Measurements from ENCODE around the gene FOXF2. TPM values are rescaled to one million over a fixed set of nuclear protein-coding genes. Genes with fewer than 3 reads are reported as not detected.

FOXF2 gene
- total and polyA plus RNA-seq, 2 of the 4 experiments (the other 2 are of a cell fraction) = 2.5 to 16.3 TPM

DNA sequence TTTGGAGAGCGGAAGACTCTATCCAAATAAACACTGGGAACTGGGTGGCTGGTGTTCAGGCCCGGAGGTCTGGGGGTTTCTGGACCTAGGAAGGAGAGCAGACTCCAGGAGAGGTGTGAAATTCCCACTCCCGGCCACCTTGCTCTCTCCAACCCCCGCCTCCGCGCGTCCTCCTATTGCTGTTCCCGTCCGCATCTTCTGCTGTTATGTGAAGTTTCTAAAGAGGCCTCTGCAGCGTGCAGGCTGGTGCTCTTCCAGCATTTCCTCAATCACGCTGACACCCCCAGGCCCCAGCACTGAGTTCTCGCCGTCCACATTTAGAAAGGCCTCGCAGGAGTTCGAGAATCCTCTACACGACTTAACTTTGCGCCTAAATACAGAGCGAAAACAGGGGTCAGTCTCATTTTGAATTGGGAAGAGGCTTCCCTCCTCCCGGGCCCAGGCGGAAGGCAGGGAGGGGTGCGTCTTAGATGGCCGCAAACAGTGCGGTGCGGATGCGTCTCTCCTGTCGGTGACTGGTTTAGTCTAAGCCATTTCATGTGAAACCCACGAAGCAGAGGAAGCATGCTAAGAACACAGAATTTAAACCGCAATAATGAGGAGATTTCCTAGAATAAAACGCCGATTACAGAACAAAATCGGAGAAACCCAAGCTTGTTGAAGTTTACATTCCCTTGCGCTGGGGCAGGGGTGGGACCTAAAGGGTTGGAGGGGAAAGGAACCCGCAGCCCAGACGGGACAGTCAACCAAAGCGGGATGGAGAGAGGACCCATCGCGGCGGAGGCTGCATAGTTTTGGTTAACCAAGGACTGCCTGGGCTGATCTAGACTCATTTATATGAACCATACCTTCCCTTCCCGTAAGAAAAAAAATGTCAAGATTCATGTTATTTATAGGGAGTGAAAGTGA is 4.0 kb upstream of the FOXF2 start:
- Histone ChIP-seq H2BK5ac (ENCODE audit: low read depth, low read length, poor library complexity, severe bottlenecking) (no peak overlapping the region), H3K56ac (ENCODE audit: extremely low read depth, insufficient read depth, low read length) (no peak overlapping the region), H3K14ac (replicated peaks; ENCODE audit: low read depth, low read length) (no peak overlapping the region), H2AK9ac (replicated peaks; ENCODE audit: low read depth, low read length, poor library complexity) (no peak overlapping the region), H2BK20ac (ENCODE audit: low read depth, low read length) (no peak overlapping the region), H3K27ac (ENCODE audit: insufficient read depth, low read length) (no peak overlapping the region), H3K9me3 (ENCODE audit: control insufficient read depth, insufficient read depth, low read length) (no peaks in the 10 kb centered on the region), H3K9ac (ENCODE audit: low read depth, low read length) (no peak overlapping the region), H2BK15ac (ENCODE audit: low read depth, low read length) (peak overlapping the region; percentile 11; the same call in 1 of the 3 replicates), H4K5ac (ENCODE audit: low read depth, low read length) (no peak overlapping the region), H4K20me1 (ENCODE audit: insufficient read depth, low read length) (no peaks in the 10 kb centered on the region), H3K4me2 (ENCODE audit: low read depth, low read length) (no peak overlapping the region; the same call in 1 of the 2 replicates), H3K36me3 (ENCODE audit: control insufficient read depth, insufficient read depth, low read length) (no peaks in the 10 kb centered on the region), H3K23ac (ENCODE audit: low read depth, low read length) (no peak overlapping the region), H3K4ac (ENCODE audit: low read depth, low read length) (no peak overlapping the region), H3K79me1 (ENCODE audit: low read depth in 1 of 2, low read length in 2 of 2) (no peaks in the 10 kb centered on the region), H2AFZ (replicated peaks; ENCODE audit: low read length, poor library complexity) (no peak overlapping the region), H3K4me1 (ENCODE audit: control insufficient read depth, insufficient read depth, low read length) (peaks cover 10% of the 10 kb centered on the region; the same call in 1 of the 2 replicates), H4K8ac (ENCODE audit: low read depth in 2 of 2, low read length in 2 of 2) (no peak overlapping the region), H3K9me1 (ENCODE audit: insufficient read depth, low read length) (no peaks in the 10 kb centered on the region), H2AK5ac (ENCODE audit: low read depth, low read length) (no peak overlapping the region), H3K4me3 (ENCODE audit: insufficient read depth, low read depth, low read length) (no peak overlapping the region), H3K27me3 (ENCODE audit: control insufficient read depth, insufficient read depth, low read length) (peaks cover 14% of the 10 kb centered on the region), H3K18ac (ENCODE audit: low read depth, low read length) (no peak overlapping the region), H4K91ac (ENCODE audit: insufficient read depth, low read depth, low read length) (no peak overlapping the region), H2BK120ac (ENCODE audit: low read depth, low read length) (no peak overlapping the region; the same call in 1 of the 2 replicates)
- TF ChIP-seq MAFK (IDR thresholded peaks at IDR 0.05; ENCODE audit: low read depth, low read length) (no peak), FOS (IDR thresholded peaks at IDR 0.05; ENCODE audit: low read depth, low read length) (no peak), CEBPB (IDR thresholded peaks at IDR 0.05; ENCODE audit: low read depth, low read length) (no peak), CHD1 (IDR thresholded peaks at IDR 0.05; ENCODE audit: low read depth, low read length) (no peak), NFE2L2 (IDR thresholded peaks at IDR 0.05; ENCODE audit: low read depth, low read length) (no peak)
- TF ChIP-seq, protein P1, sequence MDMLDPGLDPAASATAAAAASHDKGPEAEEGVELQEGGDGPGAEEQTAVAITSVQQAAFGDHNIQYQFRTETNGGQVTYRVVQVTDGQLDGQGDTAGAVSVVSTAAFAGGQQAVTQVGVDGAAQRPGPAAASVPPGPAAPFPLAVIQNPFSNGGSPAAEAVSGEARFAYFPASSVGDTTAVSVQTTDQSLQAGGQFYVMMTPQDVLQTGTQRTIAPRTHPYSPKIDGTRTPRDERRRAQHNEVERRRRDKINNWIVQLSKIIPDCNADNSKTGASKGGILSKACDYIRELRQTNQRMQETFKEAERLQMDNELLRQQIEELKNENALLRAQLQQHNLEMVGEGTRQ (IDR thresholded peaks at IDR 0.05; ENCODE audit: low read depth, low read length) = no peak
- intact Hi-C loops (cut with micrococcal nuclease) = loop anchor here (5.0 kb wide), 1 partner anchor 73 kb away; the partner anchor contains the start of gene FOXQ1
- in situ Hi-C loops (cut with MboI; ENCODE audit: low sequenced_read_pairs) = loop anchor here (25.0 kb wide), 1 partner anchor 473 kb away; no protein-coding TSS in a partner anchor
- 75% methylated on average over 10 of the region's 39 CpGs; no CpG with 5 or more reads in 1 of the 2 experiments for WGBS, 2 experiments (ENCODE audit: extremely low coverage in 2 of 2, insufficient read length in 1 of 2)
- ChIA-PET CTCF (interaction anchor here (1.5 kb wide), 1 partner anchor 185 kb away, joined by 4 read pairs; no protein-coding TSS in a partner anchor), POLR2A (ENCODE audit: unreplicated experiment) (interaction anchor here (0.5 kb wide), 1 partner anchor 550 kb away, joined by 5 read pairs; no protein-coding TSS in a partner anchor)
- DNase-seq (no peak), ATAC-seq (ENCODE audit: low read depth) (no peak)
- dilution Hi-C loops (cut with HindIII; ENCODE audit: low sequenced_read_pairs, unreplicated experiment) = no loop called here
- no TSS peak for BruUV-seq (replicated peaks)

Measured in IMR-90 (cell line).